HepG2 (cell line): Measurements from ENCODE around the gene TMEM198. TPM values are rescaled to one million over a fixed set of nuclear protein-coding genes. Genes with fewer than 3 reads are reported as not detected.

Source experiments
- ATAC-seq: fragments of 200-7000 bp; cut with Tn5 transposase; 3 replicates; pipeline ENCODE4 v1.9.1; 2020; ENCODE audit warnings: mild to moderate bottlenecking, moderate library complexity
- BruUV-seq: library from RNA; stranded (reverse); fragments of 400-500 nt; replicated peaks from 2 replicates; lab custom pipeline; 2021; lab: Mats Ljungman, UMichigan
- CTCF ChIA-PET: fragments of 300-600 bp; formaldehyde crosslinking; extraction: SDS; loops from one replicate; lab custom pipeline; 2021; ENCODE audit warnings: low total read pairs, inconsistent platforms, low intra/inter-chr PET ratio; lab: Yijun Ruan, JAX
- POLR2A ChIA-PET: fragments of 350-600 bp; sonication (Branson Sonifier 250); formaldehyde crosslinking; loops from one replicate; lab custom pipeline; 2020; ENCODE audit warnings: antibody characterized with exemption, inconsistent platforms; lab: Yijun Ruan, JAX
- DNase-seq: peaks from one replicate; pipeline ENCODE4 v3.0.0-alpha.2; 2015; ENCODE audit warnings: low spot score
- FAIRE-seq: peaks from 3 replicates; lab custom pipeline; 2011; peaks lifted over from hg19 to GRCh38; lab: Jason Lieb, UNC
- H2AFZ ChIP-seq: one replicate; pipeline ENCODE4 v1.6.1; 2011; ENCODE audit warnings: low read length, inconsistent platforms
- H3K27ac ChIP-seq: fragments of 300-600 bp; 3 replicates; pipeline ENCODE4 v1.8.0; 2011; ENCODE audit warnings: mixed run types, mild to moderate bottlenecking, mixed read lengths, low read length, inconsistent platforms; ENCODE audit not compliant: insufficient read depth; ENCODE audit errors: extremely low read length
- H3K27me3 ChIP-seq, 2 experiments: fragments of 200-600 bp in 1 of 2; 2 replicates in 1 of 2; 3 replicates in 1 of 2; pipeline versions ENCODE4 v1.6.0 to v1.8.0; 2011; ENCODE audit warnings: low read length in 2 of 2, mild to moderate bottlenecking in 2 of 2, moderate library complexity in 2 of 2, inconsistent platforms in 1 of 2; ENCODE audit not compliant: insufficient read depth in 2 of 2, control insufficient read depth in 1 of 2
- H3K36me3 ChIP-seq, 2 experiments: fragments of 200-600 bp in 1 of 2; replicated peaks in 1 of 2; 2 replicates in 1 of 2; 3 replicates in 1 of 2; pipeline versions ENCODE4 v1.5.1 to v1.8.0; 2011; ENCODE audit warnings: low read length in 2 of 2, inconsistent platforms in 1 of 2; ENCODE audit not compliant: insufficient read depth in 2 of 2, control insufficient read depth in 1 of 2
- H3K4me1 ChIP-seq: 2 replicates; pipeline ENCODE4 v1.5.1; 2012; ENCODE audit warnings: low read length, inconsistent platforms; ENCODE audit not compliant: insufficient read depth
- H3K4me2 ChIP-seq: 2 replicates; pipeline ENCODE4 v1.6.0; 2011; ENCODE audit warnings: low read depth, low read length, inconsistent platforms
- H3K4me3 ChIP-seq, 3 experiments: fragments of 200-600 bp in 1 of 3; sonication (generic), shearing (Covaris generic) in 1 of 3; replicated peaks in 1 of 3; 2 replicates each; pipeline ENCODE4 v1.5.1; 2011 to 2016; ENCODE audit warnings: low read length in 3 of 3, inconsistent platforms in 2 of 3, low read depth in 2 of 3, mild to moderate bottlenecking in 2 of 3, control low read depth in 1 of 3, mixed read lengths in 1 of 3; ENCODE audit not compliant: insufficient read depth in 1 of 3
- H3K79me2 ChIP-seq: one replicate; pipeline ENCODE4 v1.6.1; 2011; ENCODE audit warnings: low read length, inconsistent platforms; ENCODE audit not compliant: insufficient read depth
- H3K9ac ChIP-seq: 2 replicates; pipeline ENCODE4 v1.6.0; 2011; ENCODE audit warnings: mild to moderate bottlenecking, low read depth, low read length, inconsistent platforms; ENCODE audit not compliant: insufficient read depth
- H3K9me3 ChIP-seq: 2 replicates; pipeline ENCODE4 v1.5.1; 2012; ENCODE audit warnings: mild to moderate bottlenecking, low read length
- H4K20me1 ChIP-seq: 2 replicates; pipeline ENCODE4 v1.6.0; 2011; ENCODE audit warnings: inconsistent platforms, mild to moderate bottlenecking, low read length, moderate library complexity; ENCODE audit not compliant: insufficient read depth
- ATF3 ChIP-seq: sonication (generic); formaldehyde crosslinking; IDR thresholded peaks from 2 replicates; pipeline ENCODE4 v1.4.0; 2020; ENCODE audit warnings: missing genetic modification reagents
- ATF7 ChIP-seq, 2 experiments: fragments of 450-650 bp in 1 of 2; sonication (generic) in 1 of 2; formaldehyde crosslinking in 1 of 2; IDR thresholded peaks; 2 replicates each; pipeline versions ENCODE4 v1.4.0 to v1.6.1; 2016 to 2020; ENCODE audit warnings: antibody characterized with exemption in 1 of 2, mild to moderate bottlenecking in 1 of 2, missing genetic modification reagents in 1 of 2
- CREBL2 ChIP-seq: sonication (generic); formaldehyde crosslinking; IDR thresholded peaks from 2 replicates; pipeline ENCODE4 v1.8.1; 2023; ENCODE audit warnings: missing genetic modification reagents, mild to moderate bottlenecking, borderline replicate concordance
- E2F2 ChIP-seq: sonication (generic); formaldehyde crosslinking; IDR thresholded peaks from 2 replicates; pipeline ENCODE4 v1.4.0; 2020; ENCODE audit warnings: missing genetic modification reagents, borderline replicate concordance
- ETS1 ChIP-seq: sonication (generic); formaldehyde crosslinking; IDR thresholded peaks from 2 replicates; pipeline ENCODE4 v1.4.0; 2020; ENCODE audit warnings: missing genetic modification reagents
- GMEB1 ChIP-seq: sonication (generic); formaldehyde crosslinking; IDR thresholded peaks from 2 replicates; pipeline ENCODE4 v1.5.1; 2020; ENCODE audit warnings: missing genetic modification reagents, mild to moderate bottlenecking, borderline replicate concordance
- HDAC1 ChIP-seq: sonication (generic); formaldehyde crosslinking; IDR thresholded peaks from 2 replicates; pipeline ENCODE4 v1.5.1; 2020; ENCODE audit warnings: mild to moderate bottlenecking, missing genetic modification reagents
- HNRNPLL ChIP-seq: fragments of 200-400 bp; formaldehyde crosslinking; IDR thresholded peaks from 2 replicates; pipeline ENCODE4 v1.6.1; 2017; ENCODE audit warnings: mild to moderate bottlenecking, low read depth, low read length; ENCODE audit not compliant: poor library complexity, severe bottlenecking
- HOXA9 ChIP-seq: sonication (generic); formaldehyde crosslinking; IDR thresholded peaks from 2 replicates; pipeline ENCODE4 v1.8.1; 2022; ENCODE audit warnings: missing genetic modification reagents, mild to moderate bottlenecking, moderate library complexity, borderline replicate concordance
- KDM1A ChIP-seq: IDR thresholded peaks from 2 replicates; pipeline ENCODE4 v1.6.1; 2016; ENCODE audit warnings: missing compliant biosample characterization
- KLF13 ChIP-seq: sonication (generic); formaldehyde crosslinking; IDR thresholded peaks from 2 replicates; pipeline ENCODE4 v1.4.0; 2020; ENCODE audit warnings: mild to moderate bottlenecking, missing genetic modification reagents
- SSRP1 ChIP-seq: IDR thresholded peaks from 2 replicates; pipeline ENCODE4 v1.6.1; 2016; ENCODE audit warnings: control low read depth
- ZMYM3 ChIP-seq: sonication (generic); formaldehyde crosslinking; IDR thresholded peaks from 2 replicates; pipeline ENCODE4 v1.5.1; 2020; ENCODE audit warnings: mild to moderate bottlenecking, missing genetic modification reagents
- ZNF552 ChIP-seq: sonication (generic); formaldehyde crosslinking; IDR thresholded peaks from 2 replicates; pipeline ENCODE4 v1.9.0; 2022; ENCODE audit warnings: missing genetic modification reagents, mild to moderate bottlenecking, borderline replicate concordance
- ZNF574 ChIP-seq: sonication (generic); formaldehyde crosslinking; IDR thresholded peaks from 2 replicates; pipeline ENCODE4 v1.4.0; 2020; ENCODE audit warnings: missing genetic modification reagents
- WGBS: methylation state at CpG from one replicate; pipeline ENCODE4 v1.1.6; 2017; ENCODE audit warnings: low lambda C conversion rate; 5-methylcytosine and 5-hydroxymethylcytosine counted together
- in situ Hi-C: cut with HindIII; loops from 2 replicates; pipeline ENCODE4 v1.10.0; 2017; ENCODE audit warnings: low pct_unique_long_range_greater_than_20kb; ENCODE audit not compliant: extremely low pct_ligation_motif_present
- intact Hi-C: fragments of 100-400 bp; cut with micrococcal nuclease; formaldehyde crosslinking; loops from one replicate; pipeline ENCODE4 v1.10.0; 2022; ENCODE audit not compliant: unreplicated experiment
- polyA plus RNA-seq, 8 experiments: library from polyadenylated mRNA; depleted of rRNA in 3 of 8; stranded (reverse) in 7 of 8; unstranded in 1 of 8; fragments of >200 nt; fragmentation: Illumina TruSeq in 4 of 8; extraction: Trizol in 4 of 8; gene quantifications; 2 replicates each; pipeline versions ENCODE4 v1.2.1 to v1.2.3, GENCODE V29; 2011 to 2016; ENCODE audit warnings: low read depth in 4 of 8, missing spikeins in 1 of 8, mixed read lengths in 1 of 8; ENCODE audit not compliant: insufficient read depth in 1 of 8
- total RNA-seq, 5 experiments: library from RNA; depleted of rRNA; stranded (reverse); fragments of >200 nt; fragmentation: Illumina TruSeq; extraction: Trizol; gene quantifications; 2 replicates each; pipeline ENCODE4 v1.2.3, GENCODE V29; 2016; ENCODE audit warnings: low read depth in 1 of 5

Gene TMEM198
- total and polyA plus RNA-seq, 2 of the 13 experiments (the other 11 are each of a cell fraction or from before 2014, with no cell fraction given), result 17.3 to 23.5 TPM

GRCh38 chr2:219542931-219543595, 765 bp upstream of the TMEM198 start:
- ATAC-seq (peak; percentile 48), DNase-seq (peak; percentile 35), FAIRE-seq (no peak)
- H3K36me3 ChIP-seq, result peaks cover 21 to 30% of the 10 kb centered on the region in 2 experiments
- H3K4me1 ChIP-seq, result peaks cover 58% of the 10 kb centered on the region
- H3K4me3 ChIP-seq, result peak overlapping the region; percentile 87 to 90 (median 89)
- ChIA-PET POLR2A (interaction anchor here (0.8 to 3.9 kb wide), 14 partner anchors 9 to 156 kb away, joined by 3 to 44 read pairs (median 6); partner anchors contain the start of genes DNPEP, GMPPA, INHA and OBSL1), CTCF (interaction anchor here (0.8 to 5.3 kb wide), 7 partner anchors 8 to 147 kb away, joined by 3 to 127 read pairs (median 12); partner anchors contain the start of gene STK11IP)
- intact Hi-C loops (loop anchor here (1.0 kb wide), 3 partner anchors 33 to 146 kb away; partner anchors contain the start of gene STK11IP), in situ Hi-C loops (loop anchor here (5.0 kb wide), 1 partner anchor 99 kb away; no protein-coding TSS in a partner anchor)
- H3K9ac ChIP-seq, result peak overlapping the region; percentile 84
- H3K79me2 ChIP-seq, result peaks cover 32% of the 10 kb centered on the region
- H4K20me1 ChIP-seq, result peaks cover 42% of the 10 kb centered on the region
- peak overlapping the region; percentile 82 for H3K27ac ChIP-seq
- peak overlapping the region; percentile 90 for H3K4me2 ChIP-seq
- no peak overlapping the region for H2AFZ ChIP-seq
- H3K27me3 ChIP-seq, result no peaks in the 10 kb centered on the region; a peak in 1 of 5 replicates
- no TSS peak for BruUV-seq
- H3K9me3 ChIP-seq, result no peaks in the 10 kb centered on the region
- WGBS, result 0% methylated on average over 7 of the region's 66 CpGs
- no peak for TF ChIP-seq GMEB1 (CRISPR knock-in tag)
- no peak for TF ChIP-seq KDM1A (CRISPR knock-in tag)
- no peak for TF ChIP-seq ATF3 (CRISPR knock-in tag)
- no peak for TF ChIP-seq ETS1 (CRISPR knock-in tag)
- peak; percentile 66; the same call in 1 of the 2 replicates for TF ChIP-seq HOXA9 (CRISPR knock-in tag)
- 0 out of 2 replicates have a peak, but pooled peaks have one; percentile 15 for TF ChIP-seq HDAC1 (CRISPR knock-in tag)
- TF ChIP-seq SSRP1 (CRISPR knock-in tag), result no peak
- no peak for TF ChIP-seq HNRNPLL
- no peak for TF ChIP-seq ATF7 (IDR thresholded peaks at IDR 0.05)
- no peak for TF ChIP-seq ATF7 (CRISPR knock-in tag; IDR thresholded peaks at IDR 0.05)
- TF ChIP-seq KLF13 (CRISPR knock-in tag), result no peak
- TF ChIP-seq CREBL2 (CRISPR knock-in tag), result no peak
- peak; percentile 38; the same call in 1 of the 2 replicates for TF ChIP-seq E2F2
- TF ChIP-seq ZMYM3 (CRISPR knock-in tag), result no peak
- TF ChIP-seq ZNF574, result peak; percentile 35; the same call in 1 of the 2 replicates
- no peak for TF ChIP-seq ZNF552
